Measurements from ENCODE around the gene IGSF5.
"Not testable (repeated sequence)": the region's sequence is repeated elsewhere in the genome, so short reads cannot be mapped to it uniquely, and the experiment has no call there.

IGSF5 gene

DNA sequence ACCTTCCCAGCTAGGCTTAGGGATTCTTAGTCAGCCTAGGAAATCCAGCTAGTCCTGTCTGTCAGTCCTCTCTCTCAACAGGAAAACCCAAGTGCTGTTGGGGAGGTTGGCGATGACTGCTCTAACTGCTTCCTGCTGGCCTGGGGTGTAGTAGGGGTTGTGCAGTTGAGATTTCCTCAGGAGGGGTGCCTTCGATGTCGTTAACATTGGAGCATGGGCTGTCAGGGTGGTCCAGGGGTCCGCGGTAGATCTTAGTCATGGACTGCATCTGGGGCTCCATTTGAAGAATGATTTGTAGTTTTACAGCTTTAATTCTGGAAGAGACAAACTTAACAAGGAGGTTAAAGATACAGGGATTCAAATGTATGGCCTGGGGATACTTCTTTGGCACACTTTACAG is 5.5 kb upstream of the IGSF5 start:
- DNase-seq, result not testable (repeated sequence)

DNA sequence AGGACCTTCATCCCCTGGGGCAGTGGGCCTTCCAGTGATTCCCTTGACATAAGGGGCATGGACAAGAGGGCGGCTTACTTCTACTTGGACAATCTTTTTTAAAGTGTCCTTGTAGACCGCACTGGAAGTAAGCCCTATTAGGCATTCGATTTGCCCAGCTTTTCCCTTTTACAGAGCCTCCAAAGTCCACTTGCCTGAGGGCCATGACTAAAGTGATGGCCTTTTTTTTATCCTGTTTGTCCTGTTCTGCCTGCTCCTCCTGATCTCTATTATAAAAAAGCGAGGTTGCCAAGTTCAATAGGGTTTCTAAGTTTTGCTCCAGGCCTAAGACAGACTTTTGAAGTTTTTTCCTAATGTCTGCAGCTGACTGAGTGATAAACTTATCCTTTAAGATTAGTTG is 2.4 kb upstream of the IGSF5 start:
- DNase-seq, result not testable (repeated sequence)

DNA sequence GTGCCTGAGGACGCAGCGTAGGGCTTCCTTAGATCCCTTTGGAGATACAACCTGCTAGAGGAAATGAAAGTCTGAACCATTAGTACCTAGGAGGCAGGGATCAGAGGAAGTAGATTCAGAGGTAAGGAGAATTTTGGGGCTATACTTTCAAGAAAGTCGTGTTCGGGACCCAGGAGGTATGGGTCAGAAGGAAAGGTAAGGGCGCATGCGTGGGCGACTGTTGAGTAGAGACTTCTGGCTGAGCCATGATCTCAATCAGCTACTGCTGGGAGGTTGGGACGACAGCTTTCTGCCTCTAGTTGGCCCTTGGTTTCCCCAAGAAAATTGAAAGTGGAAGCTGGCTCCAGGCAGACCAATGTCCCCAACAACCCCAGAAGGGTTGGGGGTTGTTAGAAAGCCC is 349 bp downstream of the IGSF5 start:
- DNase-seq, result not testable (repeated sequence)

DNA sequence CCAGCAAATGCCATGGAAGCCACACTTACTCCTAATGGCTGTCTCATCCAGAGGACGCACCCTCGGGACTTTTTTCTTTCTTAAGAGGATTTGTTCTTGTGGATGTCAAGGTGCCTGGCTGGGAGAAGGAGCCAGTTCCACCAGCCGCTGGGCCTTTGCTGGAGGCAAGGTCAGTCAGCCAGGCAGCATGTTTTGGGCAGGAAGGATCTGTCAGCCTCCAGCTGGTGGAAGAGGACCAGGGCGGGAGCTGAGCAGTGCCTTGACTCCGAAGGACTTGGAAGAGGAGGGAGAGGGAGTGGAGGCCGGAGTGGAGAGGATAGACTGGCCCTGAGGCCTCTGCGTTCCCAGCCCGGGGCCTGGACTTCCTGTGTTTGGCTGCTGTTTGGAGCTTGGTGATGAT is 5.7 kb downstream of the IGSF5 start:
- no peak for DNase-seq

DNA sequence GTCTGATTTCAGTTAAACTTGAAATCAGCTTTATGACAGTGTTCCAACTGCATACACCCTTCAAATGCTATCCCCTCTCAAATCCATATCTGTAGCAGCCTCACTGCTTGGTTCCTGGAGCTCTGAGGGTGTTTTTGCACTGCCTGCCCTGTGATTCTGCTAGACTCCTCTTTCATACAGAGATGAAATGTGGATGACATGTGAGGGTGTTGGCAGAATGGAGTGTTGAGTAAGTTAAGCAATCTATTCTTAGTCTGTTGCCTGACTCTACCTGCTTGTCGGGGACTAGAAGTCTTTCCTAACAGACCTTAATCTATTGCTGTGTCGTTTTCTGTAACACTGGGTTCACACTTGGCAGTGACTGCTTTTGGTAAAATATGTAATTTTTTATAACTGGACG is 9.8 kb downstream of the IGSF5 start:
- DNase-seq, result no peak

DNA sequence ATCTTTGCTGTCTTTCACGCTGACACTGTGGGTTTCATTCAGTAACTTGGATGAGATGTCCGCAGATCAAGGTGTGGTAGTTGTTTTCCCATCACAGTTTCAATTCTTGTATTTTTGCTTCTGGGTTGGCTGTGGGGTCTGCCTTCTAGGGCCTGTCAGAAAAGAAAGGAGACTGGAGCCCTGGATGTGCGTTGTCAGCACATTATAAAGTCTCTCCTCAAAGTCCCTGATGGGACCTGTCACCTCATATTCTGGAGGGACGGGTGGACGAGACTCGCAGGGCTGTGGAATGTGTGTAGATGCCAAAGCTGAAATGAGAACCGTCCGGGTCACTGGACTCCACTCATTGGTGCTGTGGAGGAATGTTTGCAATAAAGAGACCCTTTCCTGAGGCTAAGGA is 11.3 kb downstream of the IGSF5 start:
- no peak for DNase-seq

DNA sequence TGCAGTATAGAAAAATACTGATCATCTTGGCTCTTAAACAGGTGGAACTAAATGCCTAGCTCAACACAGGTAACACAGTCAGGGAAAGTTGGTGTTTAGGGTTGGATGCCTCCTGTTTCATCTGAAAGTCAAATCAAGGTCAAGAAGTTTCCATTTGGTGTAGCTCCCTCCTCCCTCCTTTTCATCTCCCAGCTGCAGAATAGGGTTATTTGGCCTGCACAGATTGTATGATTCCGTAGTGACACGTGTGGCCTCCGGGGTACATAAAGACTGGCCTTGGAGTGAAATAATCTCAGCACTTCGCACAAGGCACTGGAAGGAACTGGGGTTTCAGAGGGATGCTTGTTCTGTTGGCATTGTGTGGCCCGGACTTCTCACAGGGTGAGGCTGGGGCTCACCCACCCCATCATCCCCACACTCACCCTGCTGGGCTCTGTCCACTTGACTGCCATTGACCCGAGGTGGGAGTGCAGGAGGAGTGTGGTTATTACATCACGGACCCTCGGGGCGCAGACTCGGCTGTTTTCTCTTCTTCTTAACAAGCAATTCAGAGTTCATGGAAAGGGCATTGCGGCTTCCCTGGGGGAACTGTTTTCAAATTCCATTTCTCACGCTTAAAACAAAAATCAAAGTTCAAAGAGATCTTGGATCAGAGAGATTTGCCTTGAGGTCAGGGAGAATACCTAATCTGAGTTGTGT is 18.4 kb downstream of the IGSF5 start:
- no peak for DNase-seq

DNA sequence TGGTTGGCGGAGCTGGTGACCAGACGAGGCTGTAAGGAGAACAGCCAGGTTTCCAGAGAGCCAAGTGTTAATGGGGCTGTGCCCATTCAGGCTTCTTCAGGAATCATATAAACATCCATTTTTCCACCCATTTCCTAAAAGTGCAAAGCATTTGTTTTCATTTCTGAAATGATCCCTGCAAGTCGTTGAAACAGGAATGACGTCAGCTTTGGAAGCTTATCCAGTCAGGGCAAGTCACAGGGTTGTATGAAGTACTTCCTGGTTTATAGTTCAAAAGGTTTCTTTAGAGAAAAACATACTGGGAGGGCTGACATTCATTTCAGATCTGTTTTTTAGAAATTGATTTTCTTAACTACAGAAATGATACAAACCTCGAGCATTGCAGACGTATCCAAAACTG is 29.2 kb downstream of the IGSF5 start:
- no peak for DNase-seq

DNA sequence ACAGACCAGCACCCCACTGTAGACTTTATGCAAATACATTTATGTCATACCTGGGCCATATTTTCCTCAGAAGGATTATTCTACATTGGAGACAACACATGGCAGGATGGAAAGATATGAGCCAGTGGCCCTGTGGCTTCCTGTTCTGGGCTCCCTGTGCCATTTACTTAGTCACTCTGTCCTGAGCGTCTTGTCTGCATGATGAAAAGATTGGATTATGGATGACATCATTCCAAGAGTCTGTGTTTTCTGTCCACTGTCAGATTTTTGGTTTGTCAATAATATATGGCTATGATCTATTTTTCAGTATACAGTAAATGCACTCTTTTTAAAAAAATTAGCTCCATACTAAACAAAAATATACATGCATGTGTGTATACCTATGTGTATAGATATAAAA is 30.8 kb downstream of the IGSF5 start:
- no peak for DNase-seq

DNA sequence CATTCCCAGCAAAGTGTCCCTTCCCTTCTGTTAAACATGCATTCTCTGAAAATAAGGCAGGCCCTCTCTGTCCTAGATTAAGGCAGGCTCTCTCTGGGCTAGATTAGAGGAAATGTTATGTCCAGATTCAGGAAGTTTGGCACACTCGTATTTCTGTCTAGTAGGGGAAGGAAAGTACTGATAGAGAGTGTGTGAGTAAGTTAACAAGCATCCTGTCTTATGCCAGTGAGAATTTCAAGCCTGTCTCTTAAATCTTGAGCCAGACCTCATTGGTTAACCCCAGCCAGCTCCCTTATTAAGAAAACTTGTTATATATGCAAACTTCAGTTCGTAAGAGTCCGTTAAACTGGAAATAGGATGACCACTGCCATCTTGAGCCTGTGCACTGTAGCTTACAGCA is 31.6 kb downstream of the IGSF5 start:
- no peak for DNase-seq

DNA sequence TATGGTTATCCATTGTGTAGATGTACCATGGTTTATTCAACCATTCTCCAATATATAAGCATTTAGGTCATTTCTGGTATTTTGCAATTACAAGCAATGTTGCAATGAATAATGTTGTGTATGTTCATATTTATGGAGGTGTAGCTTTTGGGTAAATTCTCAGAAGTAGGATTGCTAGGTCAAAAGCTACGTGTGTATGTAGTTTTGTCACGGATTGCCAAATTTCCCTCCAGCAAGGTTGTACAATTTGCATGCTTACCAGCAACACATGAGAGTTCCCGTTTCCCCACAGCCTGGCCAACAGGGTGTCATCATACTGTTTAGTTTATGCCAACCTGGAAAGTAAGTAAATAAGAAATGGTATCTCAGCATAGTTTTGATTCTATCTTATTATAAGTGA is 36.3 kb downstream of the IGSF5 start:
- no peak for DNase-seq

DNA sequence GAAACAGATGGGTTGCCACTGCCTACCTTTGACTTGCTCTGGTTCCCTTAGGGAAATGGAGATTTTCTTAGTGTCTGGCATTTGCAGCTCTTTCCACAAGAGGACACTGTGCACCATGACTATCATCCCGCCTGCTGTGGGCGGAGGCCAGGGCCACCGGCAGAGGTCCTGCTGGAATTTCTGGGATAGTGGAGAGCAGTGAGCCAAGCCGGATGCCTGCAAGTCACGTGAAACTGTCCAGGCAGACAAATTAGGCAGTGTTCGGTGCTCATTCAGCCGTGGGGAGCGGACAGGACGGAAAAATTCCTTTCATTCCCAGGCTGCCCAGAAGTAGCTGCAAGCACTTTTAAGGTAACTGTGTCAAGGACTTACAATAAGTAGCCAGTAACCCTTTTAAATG is 43.4 kb downstream of the IGSF5 start:
- DNase-seq, result no peak

DNA sequence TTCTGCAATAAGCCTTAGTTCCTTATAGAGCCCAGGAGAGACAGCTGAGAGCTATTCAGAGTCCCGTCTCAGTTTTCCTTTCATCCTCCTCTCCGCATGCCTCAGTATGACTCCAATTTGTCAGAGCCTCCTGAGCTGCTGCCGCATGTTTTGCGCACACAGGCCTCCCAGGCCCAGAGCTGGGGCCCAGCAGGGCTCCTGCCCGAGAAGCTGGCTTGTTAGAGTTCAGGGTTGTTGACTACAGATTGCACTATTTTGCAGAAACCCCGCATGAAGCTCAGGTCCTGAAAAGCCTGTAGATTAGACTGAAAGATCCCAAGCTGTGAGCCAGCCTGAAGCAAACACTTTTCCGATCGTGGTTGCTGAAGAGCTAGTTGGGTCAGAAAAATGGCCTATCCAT is 51.5 kb downstream of the IGSF5 start:
- no peak for DNase-seq

DNA sequence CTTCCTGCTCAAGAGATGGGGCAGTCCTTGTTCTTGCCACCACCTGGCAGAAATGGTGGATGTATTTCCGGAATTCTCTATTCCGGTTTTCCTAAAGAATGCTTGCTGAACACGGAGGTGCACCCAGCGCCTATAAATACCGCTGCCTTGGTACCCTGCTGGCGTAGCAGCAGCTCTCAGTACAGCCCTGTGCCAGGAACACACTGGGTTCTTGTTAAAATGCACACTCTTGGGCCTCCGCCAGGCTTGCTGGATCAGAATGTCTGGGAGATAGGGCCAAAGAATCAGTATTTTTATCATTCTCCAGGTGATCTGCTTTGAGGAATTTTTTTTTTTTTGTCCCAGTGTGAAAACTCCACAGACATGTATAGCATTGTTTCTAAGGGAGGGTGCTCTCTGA is 54.2 kb downstream of the IGSF5 start:
- DNase-seq, result no peak

DNA sequence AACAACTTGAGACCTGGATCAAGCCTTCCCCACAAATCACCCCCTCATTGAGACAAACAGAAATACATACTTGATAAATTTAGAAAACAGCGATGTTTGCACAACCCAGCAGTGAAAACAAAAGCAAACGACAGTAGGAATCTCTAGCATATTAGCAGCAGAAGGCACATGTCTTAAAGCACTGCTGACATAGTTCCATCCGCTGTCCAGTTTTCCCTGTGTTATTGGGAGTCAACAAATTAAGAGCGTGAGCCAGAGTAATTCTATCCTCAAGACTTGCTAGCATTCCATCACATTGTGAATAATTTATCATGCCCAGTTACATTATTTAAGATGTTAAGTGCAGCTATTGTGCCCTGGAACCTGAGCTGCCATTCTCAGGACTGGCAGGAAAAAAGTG is 55.3 kb downstream of the IGSF5 start:
- no peak for DNase-seq

DNA sequence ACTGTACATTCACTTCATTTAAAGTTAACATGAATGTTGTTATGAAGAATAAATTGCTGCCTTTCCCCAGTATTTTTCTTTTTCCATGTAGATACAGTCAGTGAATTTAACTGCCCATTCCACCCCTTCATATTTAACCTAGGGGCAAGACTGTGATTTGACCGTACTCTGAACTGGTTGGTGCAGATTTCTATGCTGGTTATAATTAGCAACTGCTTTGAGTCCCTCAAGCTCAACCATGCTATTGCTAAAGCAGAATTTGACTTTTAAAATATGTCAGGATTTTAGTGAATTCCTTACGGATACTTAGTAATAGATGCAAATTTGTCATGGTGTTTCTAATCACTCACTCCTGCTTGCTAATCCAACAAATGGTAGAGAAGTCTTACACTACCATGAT is 57.2 kb downstream of the IGSF5 start:
- no peak for DNase-seq

DNA sequence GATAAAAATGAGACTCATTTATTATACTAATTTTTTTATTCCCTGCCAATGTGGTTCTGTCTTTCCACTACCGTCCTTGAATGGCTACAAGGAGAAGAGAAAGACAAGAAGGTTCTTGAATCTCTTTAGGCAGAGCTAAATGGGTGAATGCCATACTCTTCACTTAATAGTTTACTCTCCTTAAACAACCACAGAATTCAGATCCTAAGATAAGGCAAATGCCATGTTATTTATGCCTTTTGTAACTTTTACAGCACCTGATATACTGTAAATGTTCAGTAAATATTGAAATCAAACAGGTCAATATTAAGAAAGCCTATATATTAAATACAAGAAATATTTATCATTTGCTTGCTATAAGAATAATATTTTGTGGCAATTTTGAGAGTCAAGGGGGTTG is 58.4 kb downstream of the IGSF5 start:
- no peak for DNase-seq

DNA sequence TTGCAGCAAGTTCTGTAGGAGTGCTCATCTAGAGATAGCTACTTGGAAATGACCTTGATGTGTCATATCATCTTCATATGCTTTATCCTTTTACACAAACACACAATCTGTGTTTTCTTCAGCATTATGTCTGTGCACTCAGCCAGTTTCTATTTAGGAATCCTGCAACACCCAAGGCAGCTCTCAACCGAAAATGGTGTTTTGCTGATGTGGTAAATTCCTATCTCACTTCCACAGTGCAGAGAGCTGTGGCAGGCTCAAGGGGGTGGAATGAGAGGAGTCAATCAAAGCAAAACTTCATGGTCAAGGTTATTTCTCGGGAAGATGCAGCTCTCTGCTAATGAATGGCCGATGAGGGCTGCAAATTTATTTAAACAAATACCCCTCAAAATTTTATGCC is 59.3 kb downstream of the IGSF5 start:
- no peak for DNase-seq

DNA sequence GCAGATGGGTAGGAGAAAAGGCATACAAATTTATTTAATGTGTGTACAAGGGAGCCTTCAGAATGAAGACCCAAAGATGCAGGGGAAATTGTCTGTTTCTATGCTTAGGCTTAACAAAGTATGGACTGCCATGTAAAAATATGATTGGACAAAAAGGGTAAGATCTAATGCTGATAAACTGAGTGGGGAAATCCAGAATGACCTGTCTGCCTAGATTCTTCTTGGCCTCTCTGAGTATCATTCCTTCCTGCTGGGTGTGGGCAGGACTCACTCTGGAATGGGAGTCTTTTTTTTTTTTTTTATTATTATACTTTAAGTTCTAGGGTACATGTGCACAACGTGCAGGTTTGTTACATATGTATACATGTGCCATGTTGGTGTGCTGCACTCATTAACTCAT is 61.0 kb downstream of the IGSF5 start:
- DNase-seq, result no peak

DNA sequence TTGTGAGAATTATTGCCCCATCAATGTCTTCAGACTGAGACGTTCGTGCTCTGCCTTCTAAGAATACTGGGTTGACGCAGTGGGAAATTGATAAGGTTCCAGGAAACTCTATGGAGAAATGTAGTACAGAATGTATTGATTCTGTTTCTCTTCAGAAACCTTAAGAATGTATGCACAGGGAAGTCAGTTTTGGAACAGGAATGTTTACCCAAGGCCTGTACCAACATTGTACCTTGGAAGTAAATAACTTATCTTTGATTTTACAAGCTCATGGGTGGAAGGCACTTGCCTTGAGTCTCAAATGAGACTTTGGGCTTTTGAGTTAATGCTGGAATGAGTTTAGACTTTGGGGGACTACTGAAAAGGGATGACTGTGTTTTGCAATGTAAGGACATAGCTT is 62.8 kb downstream of the IGSF5 start:
- no peak for DNase-seq

DNA sequence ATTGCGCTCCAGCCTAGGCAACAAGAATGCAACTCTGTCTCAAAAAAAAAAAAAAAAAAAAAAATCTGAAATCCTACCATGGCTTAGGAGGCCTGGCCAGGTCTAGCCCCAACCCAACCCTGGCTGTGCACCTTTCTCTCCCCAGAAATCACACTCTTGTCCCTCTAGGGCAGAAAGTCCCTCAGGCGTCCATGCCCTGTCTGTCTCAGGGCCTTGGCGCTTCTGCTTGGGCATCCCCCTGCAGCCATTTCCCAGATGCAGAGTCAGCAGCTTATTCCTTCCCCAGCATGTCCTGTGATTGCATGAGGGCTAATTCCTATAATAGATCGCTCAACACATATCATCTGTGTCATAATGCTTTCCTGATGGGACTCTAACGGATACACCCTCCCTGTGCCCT is 65.0 kb downstream of the IGSF5 start:
- no peak for DNase-seq

DNA sequence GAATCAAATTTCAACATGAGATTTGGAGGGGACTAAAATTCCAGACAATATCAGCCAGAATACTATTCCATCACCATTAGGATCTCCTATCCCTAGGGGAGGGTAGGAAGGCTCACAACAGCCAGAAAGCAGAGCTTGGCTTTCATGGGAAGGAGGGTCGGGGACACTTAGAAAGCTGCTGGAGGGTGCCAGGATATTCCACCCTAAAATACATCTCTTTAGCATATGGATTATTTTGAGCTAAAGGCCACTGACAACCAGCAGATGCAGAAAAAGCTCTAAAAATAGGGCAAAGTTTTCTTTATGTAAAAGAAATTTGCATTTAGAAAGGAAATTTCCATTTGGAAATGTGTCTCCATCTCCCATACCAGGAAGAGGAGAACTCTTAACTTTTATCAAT is 68.0 kb downstream of the IGSF5 start:
- no peak for DNase-seq

DNA sequence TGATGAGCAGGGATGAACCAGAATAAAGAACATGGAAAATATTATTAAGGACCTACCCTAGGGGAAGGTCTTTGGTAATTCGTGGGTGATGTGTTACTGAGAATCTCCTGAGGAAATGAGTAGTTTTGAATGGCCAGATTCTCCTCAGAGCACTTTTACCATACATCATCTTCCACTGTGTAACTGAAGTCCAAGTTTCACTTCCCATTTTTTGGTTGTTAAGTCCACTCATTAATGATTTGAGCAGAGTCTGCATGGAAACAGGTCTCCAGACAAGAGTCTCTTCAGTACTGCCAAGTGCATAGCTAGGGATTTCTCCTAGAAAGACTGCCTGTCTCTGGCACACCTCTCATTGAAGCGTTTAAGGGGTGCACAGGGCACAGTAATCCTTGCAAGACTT is 73.6 kb downstream of the IGSF5 start:
- no peak for DNase-seq

DNA sequence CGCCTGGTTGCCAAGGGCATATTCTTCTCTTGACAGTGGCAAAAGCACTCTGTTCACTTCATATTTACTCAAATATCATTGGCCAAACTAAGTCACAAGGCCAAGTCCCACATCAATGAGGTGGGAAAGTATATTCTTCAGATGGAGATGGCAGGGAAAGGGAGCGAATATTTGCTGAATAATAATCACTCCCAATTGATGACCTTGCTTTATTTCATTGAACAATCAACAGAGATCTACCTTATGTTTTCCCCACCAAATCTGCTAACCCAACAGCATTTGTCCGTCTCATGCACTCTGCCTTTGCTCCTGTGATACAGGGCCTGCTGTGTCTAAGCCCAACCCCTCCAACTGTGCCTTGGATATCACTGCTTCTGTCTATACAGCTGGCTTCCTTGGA is 77.1 kb downstream of the IGSF5 start:
- DNase-seq, result no peak

DNA sequence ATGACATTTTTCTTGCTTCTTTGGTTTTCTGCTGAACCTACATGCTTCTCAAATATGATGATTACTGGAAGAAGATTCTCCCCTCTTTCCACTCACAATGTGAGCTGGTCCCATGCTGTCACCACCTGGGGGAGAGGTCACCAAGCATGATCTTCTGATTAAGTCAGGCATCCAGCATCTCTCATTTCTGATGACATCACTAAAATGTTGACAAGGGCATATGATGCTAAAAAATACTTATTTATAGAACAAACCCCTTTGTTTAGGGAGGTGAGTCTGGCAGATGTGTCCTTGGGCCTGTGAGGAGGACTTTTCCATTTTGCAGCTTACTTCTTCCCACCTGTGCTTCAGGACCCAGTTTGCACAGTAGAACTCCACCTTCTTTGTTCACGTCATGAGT is 80.3 kb downstream of the IGSF5 start:
- DNase-seq, result no peak

DNA sequence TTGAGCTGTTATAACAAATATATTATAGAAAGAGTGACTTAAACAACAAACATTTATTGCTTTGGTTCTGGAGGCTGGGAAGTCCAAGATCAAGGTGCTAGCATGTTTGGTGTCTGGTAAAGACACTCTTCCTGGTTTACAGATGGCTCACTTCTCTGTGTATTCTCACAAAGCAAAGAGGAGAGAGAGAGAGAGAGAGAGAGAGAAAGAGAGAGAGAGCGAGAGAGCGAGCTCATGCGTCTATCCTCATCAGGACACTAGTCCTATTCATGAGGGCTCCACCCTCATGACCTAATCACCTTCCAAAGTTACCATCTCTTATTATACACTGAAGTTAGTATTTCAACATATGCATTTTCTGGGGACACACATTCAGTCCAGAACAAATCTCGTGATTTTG is 89.6 kb downstream of the IGSF5 start:
- no peak for DNase-seq

Data from hematopoietic multipotent progenitor cell treated with erythropoietin and hydrocortisone succinate and interleukin-3 and kit ligand, for 8 days (in vitro differentiated cells).